K562 (cell line): ENCODE data around the gene DNAJB14. TPM values are rescaled to one million over a fixed set of nuclear protein-coding genes. Genes with fewer than 3 reads are reported as not detected.
A peak's percentile ranks its signal among the peaks of the same experiment; 100 is the strongest.

Experiments used
- ATAC-seq: fragments of 200-7000 bp; cut with Tn5 transposase; 3 replicates; pipeline ENCODE4 v1.9.1; 2020; ENCODE audit warnings: moderate library complexity
- Bru-seq: library from RNA; stranded (reverse); fragments of 400-500 nt; gene quantifications from one replicate; lab custom pipeline; 2021; lab: Mats Ljungman, UMichigan
- BruChase-seq, 2 experiments: library from RNA; stranded (reverse); fragments of 400-500 nt; gene quantifications; one replicate each; lab custom pipeline; 2021; lab: Mats Ljungman, UMichigan
- BruUV-seq: library from RNA; stranded (reverse); fragments of 400-500 nt; replicated peaks from 2 replicates; lab custom pipeline; 2021; lab: Mats Ljungman, UMichigan
- CTCF ChIA-PET: fragments of 300-600 bp; formaldehyde crosslinking; extraction: SDS; loops from one replicate; lab custom pipeline; 2021; ENCODE audit warnings: low intra/inter-chr PET ratio; lab: Yijun Ruan, JAX
- POLR2A ChIA-PET: fragments of 300-600, 350-650 bp; sonication (Branson Sonifier 250); formaldehyde crosslinking; extraction: SDS; loops from one replicate; lab custom pipeline; 2021; ENCODE audit warnings: antibody characterized with exemption, inconsistent platforms; lab: Yijun Ruan, JAX
- DNase-seq, 4 experiments: peaks; one replicate each; pipeline versions ENCODE4 v3.0.0 to v3.0.0-alpha.2; 2011 to 2018; ENCODE audit warnings: low spot score in 3 of 4, mixed read lengths in 3 of 4; ENCODE audit errors: extremely low read depth in 1 of 4
- FAIRE-seq: peaks from 2 replicates; lab custom pipeline; 2011; peaks lifted over from hg19 to GRCh38; lab: Jason Lieb, UNC
- H2AFZ ChIP-seq: 2 replicates; pipeline ENCODE4 v1.6.0; 2011; ENCODE audit warnings: low read depth, low read length, control low read depth, inconsistent platforms
- H3K27ac ChIP-seq: fragments of 200-600 bp; 3 replicates; pipeline ENCODE4 v1.8.0; 2011; ENCODE audit warnings: low read depth, mild to moderate bottlenecking, control low read depth, inconsistent platforms, low read length, moderate library complexity, mixed read lengths; ENCODE audit errors: extremely low read depth
- H3K27me3 ChIP-seq, 2 experiments: fragments of 300-600 bp in 1 of 2; 2 replicates in 1 of 2; 3 replicates in 1 of 2; pipeline versions ENCODE4 v1.6.0 to v1.8.0; 2011; ENCODE audit warnings: inconsistent platforms in 2 of 2, low read length in 2 of 2, mild to moderate bottlenecking in 1 of 2, mixed read lengths in 1 of 2, moderate library complexity in 1 of 2; ENCODE audit not compliant: control insufficient read depth in 2 of 2, insufficient read depth in 2 of 2
- H3K36me3 ChIP-seq: fragments of 300-600 bp; 3 replicates; pipeline ENCODE4 v1.8.0; 2011; ENCODE audit warnings: mild to moderate bottlenecking, low read length, inconsistent platforms; ENCODE audit not compliant: control insufficient read depth, insufficient read depth
- H3K4me1 ChIP-seq, 2 experiments: fragments of 200-600 bp in 1 of 2; replicated peaks in 1 of 2; 2 replicates in 1 of 2; 3 replicates in 1 of 2; pipeline versions ENCODE4 v1.5.1 to v1.8.0; 2011; ENCODE audit warnings: inconsistent platforms in 2 of 2, low read length in 2 of 2, mild to moderate bottlenecking in 1 of 2, mixed read lengths in 1 of 2, moderate library complexity in 1 of 2; ENCODE audit not compliant: control insufficient read depth in 2 of 2, insufficient read depth in 2 of 2
- H3K4me2 ChIP-seq: 2 replicates; pipeline ENCODE4 v1.6.1; 2011; ENCODE audit warnings: low read length, control low read depth, inconsistent platforms, mixed read lengths; ENCODE audit not compliant: insufficient read depth
- H3K4me3 ChIP-seq: fragments of 200-600 bp; sonication (generic), shearing (Covaris generic); 2 replicates; pipeline ENCODE4 v1.5.1; 2016; ENCODE audit warnings: control low read depth, inconsistent platforms
- H3K79me2 ChIP-seq: fragments of 200-600 bp; 3 replicates; pipeline ENCODE4 v1.8.0; 2011; ENCODE audit warnings: low read length, inconsistent platforms; ENCODE audit not compliant: control insufficient read depth, insufficient read depth
- H3K9ac ChIP-seq, 2 experiments: 2 replicates each; pipeline versions ENCODE4 v1.6.0 to v1.6.1; 2011; ENCODE audit warnings: low read depth in 2 of 2, low read length in 2 of 2, control low read depth in 1 of 2, inconsistent platforms in 1 of 2, mild to moderate bottlenecking in 1 of 2, mixed read lengths in 1 of 2; ENCODE audit not compliant: insufficient read depth in 1 of 2
- H3K9me1 ChIP-seq: one replicate; pipeline ENCODE4 v1.6.0; 2011; ENCODE audit warnings: inconsistent platforms, mild to moderate bottlenecking, low read length, moderate library complexity; ENCODE audit not compliant: control insufficient read depth, insufficient read depth
- H3K9me3 ChIP-seq: replicated peaks from 2 replicates; pipeline ENCODE4 v1.5.1; 2011; ENCODE audit warnings: low read depth, low read length, inconsistent platforms; ENCODE audit not compliant: control insufficient read depth, insufficient read depth
- H4K20me1 ChIP-seq: replicated peaks from 2 replicates; pipeline ENCODE4 v1.6.1; 2011; ENCODE audit warnings: low read length, inconsistent platforms, mixed read lengths; ENCODE audit not compliant: control insufficient read depth, insufficient read depth
- CHD1 ChIP-seq: fragments of 200-600 bp; sonication (generic); IDR thresholded peaks from one replicate; pipeline ENCODE4 v1.6.1; 2012; ENCODE audit warnings: mild to moderate bottlenecking, moderate library complexity, low read length, inconsistent platforms
- CTBP1 ChIP-seq: fragments of 450-650 bp; IDR thresholded peaks from 2 replicates; pipeline ENCODE4 v1.6.1; 2016; ENCODE audit warnings: borderline replicate concordance
- EZH2 ChIP-seq: IDR thresholded peaks from 2 replicates; pipeline ENCODE4 v1.6.1; 2012; ENCODE audit warnings: low read depth, mild to moderate bottlenecking, inconsistent platforms, low read length, borderline replicate concordance
- GABPA ChIP-seq: fragments of 200-800 bp; sonication (Bioruptor generic); conservative IDR thresholded peaks from 2 replicates; pipeline ENCODE4 v1.6.1; 2016; ENCODE audit warnings: low read depth, missing genetic modification characterization, missing compliant biosample characterization
- KAT8 ChIP-seq: fragments of 450-650 bp; IDR thresholded peaks from 2 replicates; pipeline ENCODE4 v1.6.1; 2016; ENCODE audit warnings: low read depth, mild to moderate bottlenecking
- KLF16 ChIP-seq: IDR thresholded peaks from 2 replicates; pipeline ENCODE4 v1.6.1; 2016; ENCODE audit warnings: antibody characterized with exemption
- PHF8 ChIP-seq: fragments of 200-600 bp; sonication (generic); IDR thresholded peaks from 2 replicates; pipeline ENCODE4 v1.6.1; 2012; ENCODE audit warnings: mixed run types, mild to moderate bottlenecking, inconsistent platforms, low read length, moderate library complexity, borderline replicate concordance
- RAD51 ChIP-seq: fragments of 450-650 bp; IDR thresholded peaks from 2 replicates; pipeline ENCODE4 v1.7.1; 2016; ENCODE audit warnings: low read depth, mild to moderate bottlenecking, borderline replicate concordance
- RFX7 ChIP-seq: fragments of 250-450 bp; sonication (Bioruptor Pico); IDR thresholded peaks from 2 replicates; pipeline ENCODE4 v1.5.1; 2021; ENCODE audit warnings: mild to moderate bottlenecking
- ZC3H4 ChIP-seq: sonication (generic); formaldehyde crosslinking; IDR thresholded peaks from 2 replicates; pipeline ENCODE4 v1.9.0; 2021; ENCODE audit warnings: missing genetic modification reagents, borderline replicate concordance
- ZNF12 ChIP-seq: sonication (generic); formaldehyde crosslinking; IDR thresholded peaks from 2 replicates; pipeline ENCODE4 v1.4.0; 2020; ENCODE audit warnings: mild to moderate bottlenecking, missing genetic modification reagents
- WGBS: fragments of 100-300 bp; shearing (Covaris generic); methylation state at CpG from one replicate; pipeline ENCODE4 v1.1.6; 2016; ENCODE audit warnings: low coverage, mixed read lengths; ENCODE audit not compliant: insufficient coverage; ENCODE audit errors: missing lambda C conversion rate; 5-methylcytosine and 5-hydroxymethylcytosine counted together
- in situ Hi-C: fragments of 300-500 bp; cut with MboI; formaldehyde crosslinking; loops from 4 replicates; pipeline ENCODE4 v1.15.0; 2018; ENCODE audit warnings: inconsistent platforms, mixed read lengths
- intact Hi-C: fragments of 100-400 bp; cut with micrococcal nuclease; formaldehyde crosslinking; loops from 2 replicates; pipeline ENCODE4 v1.14.2; 2022
- long read RNA-seq, 3 experiments: library from polyadenylated mRNA in 2 of 3; library from RNA in 1 of 3; unstranded in 2 of 3; stranded (forward) in 1 of 3; transcript quantifications; one replicate each; pipeline ENCODE4 v2.0.0, GENCODE V29; 2019 to 2022
- polyA minus RNA-seq, 3 experiments: library from RNA; depleted of rRNA, polyadenylated mRNA; stranded (reverse); fragments of >200 nt; gene quantifications; 2 replicates each; pipeline ENCODE4 v1.2.3, GENCODE V29; 2011
- polyA plus RNA-seq, 8 experiments: library from polyadenylated mRNA; depleted of rRNA in 4 of 8; stranded (reverse) in 5 of 8; unstranded in 3 of 8; fragments of >200 nt; fragmentation: Nextera tagmentation in 2 of 8; fragmentation: Illumina TruSeq in 1 of 8; extraction: Ambion mirVana in 2 of 8; extraction: Trizol in 1 of 8; gene quantifications; 2 replicates each; pipeline versions ENCODE4 v1.2.1 to v1.2.3, GENCODE V29; 2011 to 2014; ENCODE audit warnings: inconsistent platforms in 1 of 8, missing spikeins in 1 of 8
- total RNA-seq, 7 experiments: library from RNA; depleted of rRNA in 6 of 7; stranded (reverse); fragments of >200 nt in 6 of 7; fragmentation: Illumina TruSeq in 2 of 7; extraction: Trizol in 2 of 7; gene quantifications; 2 replicates each; pipeline versions ENCODE4 v1.2.1 to v1.2.3, GENCODE V29; 2011 to 2021; ENCODE audit warnings: low replicate concordance in 1 of 7
- TF ChIP-seq, protein P1 (sequence below): IDR thresholded peaks from 2 replicates; pipeline ENCODE4 v1.6.1; 2016; ENCODE audit warnings: missing genetic modification characterization, missing compliant biosample characterization
- TF ChIP-seq, protein P2 (sequence below), 2 experiments: fragments of 250-450 bp in 1 of 2; fragments of 450-650 bp in 1 of 2; sonication (Bioruptor Pico) in 1 of 2; IDR thresholded peaks; 2 replicates each; pipeline versions ENCODE4 v1.6.1 to v1.8.0; 2016 to 2021; ENCODE audit warnings: mild to moderate bottlenecking in 2 of 2, moderate library complexity in 2 of 2, missing compliant biosample characterization in 1 of 2, missing genetic modification characterization in 1 of 2

Gene DNAJB14
- 14.2 and 64.8 TPM in 2 replicates for total RNA-seq (2011; cell fraction: chromatin; rRNA removed; ENCODE audit: low replicate concordance)
- 6.0 and 11.1 TPM in 2 replicates for total RNA-seq (2011; cell fraction: nucleolus; rRNA removed)
- 35.4 and 96.1 TPM in 2 replicates for total RNA-seq (2011; cell fraction: nucleoplasm; rRNA removed)
- total RNA-seq (2014; rRNA removed) (10.1 and 17.8 TPM in 2 replicates), total RNA-seq (2014; rRNA removed; fragmentation: Illumina TruSeq; extraction: Trizol) (23.1 and 28.6 TPM in 2 replicates), total RNA-seq (2015; rRNA removed; fragmentation: Illumina TruSeq; extraction: Trizol) (20.3 and 21.0 TPM in 2 replicates), total RNA-seq (2021) (28.0 and 30.2 TPM in 2 replicates), polyA plus RNA-seq (2011; rRNA removed) (9.9 and 13.2 TPM in 2 replicates), polyA plus RNA-seq (2014; fragmentation: Illumina TruSeq; extraction: Trizol) (12.7 and 14.3 TPM in 2 replicates), polyA plus RNA-seq (2014; fragmentation: Nextera tagmentation; extraction: Ambion mirVana) (1 to 10 TPM; 5.5 to 7.0 TPM), polyA plus RNA-seq (2014; rRNA removed) (9.1 and 20.4 TPM in 2 replicates), polyA minus RNA-seq (2011; rRNA and poly(A)+ RNA removed) (23.9 and 29.7 TPM in 2 replicates), Bru-seq, nascent RNA (percentile 89 among the genes with signal in this experiment), BruChase-seq, experiment 1, labeled RNA remaining after a 2-hour chase (percentile 94 among the genes with signal in this experiment), BruChase-seq, experiment 2, labeled RNA remaining after a 6-hour chase (percentile 92 among the genes with signal in this experiment)
- 6.3 and 8.7 TPM in 2 replicates for polyA plus RNA-seq (2011; cell fraction: cytosol; rRNA removed)
- polyA plus RNA-seq (2011; cell fraction: nucleus; rRNA removed): 10.8 and 12.5 TPM in 2 replicates
- polyA plus RNA-seq (2012): 20.2 and 27.4 TPM in 2 replicates
- polyA minus RNA-seq (2011; cell fraction: cytosol; rRNA and poly(A)+ RNA removed): 6.5 and 9.5 TPM in 2 replicates
- 22.2 and 33.1 TPM in 2 replicates for polyA minus RNA-seq (2011; cell fraction: nucleus; rRNA and poly(A)+ RNA removed)
- long read RNA-seq, experiment 1, full-length matches to known transcripts: 55 of 80 reads
- long read RNA-seq, experiment 1, partial matches to known transcripts: 9 of 80 reads
- long read RNA-seq, experiment 1, other reads (novel, unspliced or antisense): 16 of 80 reads
- long read RNA-seq, experiment 2, full-length matches to known transcripts: 1 of 9 reads
- long read RNA-seq, experiment 2, partial matches to known transcripts: 0 of 9 reads
- long read RNA-seq, experiment 2, other reads (novel, unspliced or antisense): 8 of 9 reads
- long read RNA-seq, experiment 3, full-length matches to known transcripts: 8 of 9 reads
- long read RNA-seq, experiment 3, partial matches to known transcripts: 0 of 9 reads
- long read RNA-seq, experiment 3, other reads (novel, unspliced or antisense): 1 of 9 reads

DNA sequence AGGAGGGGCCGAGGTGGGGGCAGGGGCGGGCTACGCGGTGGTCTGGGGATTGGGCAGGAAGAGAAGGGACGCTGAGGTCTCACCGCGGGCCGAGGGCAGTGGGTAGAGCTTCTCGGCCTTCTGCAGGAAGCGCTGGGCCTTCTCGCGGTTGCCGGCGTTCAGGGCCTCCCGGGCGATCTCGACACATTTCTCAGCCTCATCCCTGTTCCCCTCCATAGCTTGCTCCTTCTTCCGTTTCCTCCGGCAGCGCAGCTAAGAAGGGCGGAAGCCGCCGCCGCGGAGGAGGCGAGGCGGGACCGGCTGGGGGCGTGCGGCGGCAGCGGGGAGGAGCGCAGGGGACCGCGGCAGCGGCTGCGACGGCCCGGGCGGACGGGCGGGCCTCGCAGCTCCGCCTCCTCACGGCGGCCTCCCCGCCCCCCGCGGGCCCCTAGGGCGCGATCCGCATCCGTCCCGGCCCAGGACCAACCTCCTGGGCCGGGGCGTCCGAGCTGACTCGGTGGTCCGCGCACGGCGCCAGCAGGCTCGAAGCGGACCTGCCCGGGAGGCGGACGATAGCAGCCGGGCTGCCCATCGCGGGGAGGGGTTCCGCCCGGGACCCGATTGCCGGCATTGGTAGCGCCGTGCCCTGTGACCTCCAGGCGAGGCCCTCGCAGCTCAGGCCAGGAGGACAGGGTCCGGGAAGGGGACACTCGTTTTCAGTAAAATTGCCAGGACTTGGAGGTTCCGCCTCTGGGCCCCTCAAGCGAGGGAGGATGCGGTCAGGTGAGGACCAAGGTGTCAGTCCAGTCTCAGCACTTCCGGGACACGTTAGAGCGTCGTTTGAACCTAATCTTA, at the start of gene DNAJB14:
Gene DNAJB14 (minus strand): TSS at position 263 of the 834 bp plus-strand sequence. CDS start 47 bp downstream, at position 216.
- peaks cover 13 to 17% of the 10 kb centered on the region in 2 experiments for H3K4me1 ChIP-seq
- DNase-seq: peak; percentile 67 to 84 (median 76)
- peaks cover 14% of the 10 kb centered on the region for H4K20me1 ChIP-seq
- intact Hi-C loops (loop anchor here (5.0 kb wide), 1 partner anchor 384 kb away; the partner anchor contains the start of gene TRMT10A), in situ Hi-C loops (no loop called here)
- H3K9ac ChIP-seq: peak within 1 kb of the TSS; percentile 74 to 96
- H3K9me1 ChIP-seq: no peaks in the 10 kb centered on the region
- peak within 1 kb of the TSS; percentile 74 for H2AFZ ChIP-seq
- no TSS peak for BruUV-seq
- WGBS: 1% methylated on average over 57 of the region's 87 CpGs
- ATAC-seq: peak; percentile 72
- ChIA-PET CTCF (no interaction called here), POLR2A (interaction anchor here (0.6 to 3.9 kb wide), 16 partner anchors 11 to 1068 kb away, joined by 3 to 20 read pairs (median 4); partner anchors contain the start of genes LAMTOR3 and TRMT10A)
- no peaks in the 10 kb centered on the region for H3K9me3 ChIP-seq
- H3K27ac ChIP-seq: peak within 1 kb of the TSS; percentile 79
- peaks cover 91% of the 10 kb centered on the region for H3K79me2 ChIP-seq
- H3K4me2 ChIP-seq: peak within 1 kb of the TSS; percentile 83
- peak within 1 kb of the TSS; percentile 87 for H3K4me3 ChIP-seq
- peak; percentile 46 for FAIRE-seq
- H3K36me3 ChIP-seq: peaks cover 28% of the 10 kb centered on the region
- no peaks in the 10 kb centered on the region for H3K27me3 ChIP-seq
- no peak for TF ChIP-seq RFX7 (CRISPR knock-in tag)
- peak; percentile 92 for TF ChIP-seq GABPA (tag)
- TF ChIP-seq KLF16: no peak
- TF ChIP-seq CHD1: peak; percentile 35
- no peak for TF ChIP-seq ZC3H4 (CRISPR knock-in tag)
- TF ChIP-seq, protein P1, sequence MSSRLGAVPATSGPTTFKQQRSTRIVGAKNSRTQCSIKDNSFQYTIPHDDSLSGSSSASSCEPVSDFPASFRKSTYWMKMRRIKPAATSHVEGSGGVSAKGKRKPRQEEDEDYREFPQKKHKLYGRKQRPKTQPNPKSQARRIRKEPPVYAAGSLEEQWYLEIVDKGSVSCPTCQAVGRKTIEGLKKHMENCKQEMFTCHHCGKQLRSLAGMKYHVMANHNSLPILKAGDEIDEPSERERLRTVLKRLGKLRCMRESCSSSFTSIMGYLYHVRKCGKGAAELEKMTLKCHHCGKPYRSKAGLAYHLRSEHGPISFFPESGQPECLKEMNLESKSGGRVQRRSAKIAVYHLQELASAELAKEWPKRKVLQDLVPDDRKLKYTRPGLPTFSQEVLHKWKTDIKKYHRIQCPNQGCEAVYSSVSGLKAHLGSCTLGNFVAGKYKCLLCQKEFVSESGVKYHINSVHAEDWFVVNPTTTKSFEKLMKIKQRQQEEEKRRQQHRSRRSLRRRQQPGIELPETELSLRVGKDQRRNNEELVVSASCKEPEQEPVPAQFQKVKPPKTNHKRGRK: no peak
- TF ChIP-seq EZH2: no peak
- no peak for TF ChIP-seq KAT8
- no peak for TF ChIP-seq ZNF12 (CRISPR knock-in tag)
- peak; percentile 72; the same call in 1 of the 2 replicates for TF ChIP-seq PHF8
- TF ChIP-seq, protein P2, sequence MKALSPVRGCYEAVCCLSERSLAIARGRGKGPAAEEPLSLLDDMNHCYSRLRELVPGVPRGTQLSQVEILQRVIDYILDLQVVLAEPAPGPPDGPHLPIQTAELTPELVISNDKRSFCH (CRISPR knock-in tag; IDR thresholded peaks at IDR 0.05): no peak
- TF ChIP-seq, protein P2 (tag; IDR thresholded peaks at IDR 0.05): peak; percentile 46; the same call in 1 of the 2 replicates
- TF ChIP-seq RAD51: no peak
- peak; percentile 81; the same call in 1 of the 2 replicates for TF ChIP-seq CTBP1
